Measurements from ENCODE around the gene DYRK1A.

The DYRK1A gene

GRCh38 chr21:37335053-37335452 is 31.5 kb upstream of the DYRK1A start:
- DNase-seq (ENCODE audit: extremely low read depth, insufficient read length): no peak
- no peak for TF ChIP-seq CTCF (IDR thresholded peaks at IDR 0.05; ENCODE audit: insufficient read depth, low read length, poor library complexity, severe bottlenecking)
- Histone ChIP-seq H3K36me3 (ENCODE audit: control insufficient read depth, insufficient read depth, low read length) (no peaks in the 10 kb centered on the region), H3K4me3 (replicated peaks; ENCODE audit: low read depth, low read length) (no peak overlapping the region), H3K27me3 (replicated peaks; ENCODE audit: control insufficient read depth, insufficient read depth, low read length) (no peaks in the 10 kb centered on the region)

GRCh38 chr21:37337179-37337578 is 29.4 kb upstream of the DYRK1A start:
- no peak for TF ChIP-seq CTCF (IDR thresholded peaks at IDR 0.05; ENCODE audit: insufficient read depth, low read length, poor library complexity, severe bottlenecking)
- H3K36me3 ChIP-seq (ENCODE audit: control insufficient read depth, insufficient read depth, low read length): no peaks in the 10 kb centered on the region

GRCh38 chr21:37337831-37338230 is 28.7 kb upstream of the DYRK1A start:
- no peak for DNase-seq (ENCODE audit: extremely low read depth, insufficient read length)
- no peak for TF ChIP-seq CTCF (IDR thresholded peaks at IDR 0.05; ENCODE audit: insufficient read depth, low read length, poor library complexity, severe bottlenecking)

More at GRCh38 chr21:37337179-37337578, 29.4 kb upstream of the DYRK1A start:
- no peaks in the 10 kb centered on the region for H3K27me3 ChIP-seq (replicated peaks; ENCODE audit: control insufficient read depth, insufficient read depth, low read length)
- no peak for DNase-seq (ENCODE audit: extremely low read depth, insufficient read length)
- no peak overlapping the region for H3K4me3 ChIP-seq (replicated peaks; ENCODE audit: low read depth, low read length)

GRCh38 chr21:37338671-37339551 is 27.7 kb upstream of the DYRK1A start:
- Histone ChIP-seq H3K4me3 (replicated peaks; ENCODE audit: low read depth, low read length) (no peak overlapping the region), H3K27me3 (replicated peaks; ENCODE audit: control insufficient read depth, insufficient read depth, low read length) (no peaks in the 10 kb centered on the region), H3K36me3 (ENCODE audit: control insufficient read depth, insufficient read depth, low read length) (no peaks in the 10 kb centered on the region)
- TF ChIP-seq CTCF (IDR thresholded peaks at IDR 0.05; ENCODE audit: insufficient read depth, low read length, poor library complexity, severe bottlenecking): no peak
- DNase-seq (ENCODE audit: extremely low read depth, insufficient read length): no peak

More at GRCh38 chr21:37337831-37338230, 28.7 kb upstream of the DYRK1A start:
- H3K27me3 ChIP-seq (replicated peaks; ENCODE audit: control insufficient read depth, insufficient read depth, low read length): no peaks in the 10 kb centered on the region
- no peaks in the 10 kb centered on the region for H3K36me3 ChIP-seq (ENCODE audit: control insufficient read depth, insufficient read depth, low read length)
- H3K4me3 ChIP-seq (replicated peaks; ENCODE audit: low read depth, low read length): no peak overlapping the region

- Histone ChIP-seq H3K27me3 (replicated peaks; ENCODE audit: control insufficient read depth, insufficient read depth, low read length) (no peaks in the 10 kb centered on the region), H3K4me3 (replicated peaks; ENCODE audit: low read depth, low read length) (no peak overlapping the region), H3K36me3 (ENCODE audit: control insufficient read depth, insufficient read depth, low read length) (no peaks in the 10 kb centered on the region)
- TF ChIP-seq CTCF (IDR thresholded peaks at IDR 0.05; ENCODE audit: insufficient read depth, low read length, poor library complexity, severe bottlenecking): no peak
- DNase-seq (ENCODE audit: extremely low read depth, insufficient read length): no peak
These were observed 27.0 kb upstream of the DYRK1A start for GRCh38 chr21:37339552-37339939.

Data from GM06990 (cell line).